Measurements from ENCODE around the gene TDRD5.

DNA sequence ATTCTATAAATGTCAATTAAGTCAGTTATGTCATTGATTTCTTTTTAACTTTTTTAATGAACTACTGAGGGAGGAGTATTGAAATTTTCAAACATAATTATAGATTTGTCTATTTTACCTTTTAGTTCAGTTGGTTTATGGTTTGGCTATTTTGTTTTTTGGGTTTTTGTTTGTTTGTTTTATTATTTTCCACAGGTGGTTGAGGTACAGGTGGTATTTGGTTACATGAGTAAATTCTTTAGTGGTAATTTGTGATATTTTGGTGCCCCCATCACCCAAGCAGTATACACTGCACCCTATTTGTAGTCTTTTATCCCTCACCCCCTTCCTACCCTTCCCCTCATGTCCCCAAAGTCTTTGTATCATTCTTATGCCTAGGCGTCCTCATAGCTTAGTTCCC is 9.5 kb downstream of the TDRD5 start:
- TF ChIP-seq, protein P1, sequence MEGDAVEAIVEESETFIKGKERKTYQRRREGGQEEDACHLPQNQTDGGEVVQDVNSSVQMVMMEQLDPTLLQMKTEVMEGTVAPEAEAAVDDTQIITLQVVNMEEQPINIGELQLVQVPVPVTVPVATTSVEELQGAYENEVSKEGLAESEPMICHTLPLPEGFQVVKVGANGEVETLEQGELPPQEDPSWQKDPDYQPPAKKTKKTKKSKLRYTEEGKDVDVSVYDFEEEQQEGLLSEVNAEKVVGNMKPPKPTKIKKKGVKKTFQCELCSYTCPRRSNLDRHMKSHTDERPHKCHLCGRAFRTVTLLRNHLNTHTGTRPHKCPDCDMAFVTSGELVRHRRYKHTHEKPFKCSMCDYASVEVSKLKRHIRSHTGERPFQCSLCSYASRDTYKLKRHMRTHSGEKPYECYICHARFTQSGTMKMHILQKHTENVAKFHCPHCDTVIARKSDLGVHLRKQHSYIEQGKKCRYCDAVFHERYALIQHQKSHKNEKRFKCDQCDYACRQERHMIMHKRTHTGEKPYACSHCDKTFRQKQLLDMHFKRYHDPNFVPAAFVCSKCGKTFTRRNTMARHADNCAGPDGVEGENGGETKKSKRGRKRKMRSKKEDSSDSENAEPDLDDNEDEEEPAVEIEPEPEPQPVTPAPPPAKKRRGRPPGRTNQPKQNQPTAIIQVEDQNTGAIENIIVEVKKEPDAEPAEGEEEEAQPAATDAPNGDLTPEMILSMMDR (IDR thresholded peaks at IDR 0.05; ENCODE audit: insufficient read depth, low read depth, low read length) = no peak
- no peak for TF ChIP-seq EZH2 (IDR thresholded peaks at IDR 0.05; ENCODE audit: insufficient read depth, low read length)
